ENCODE results near the gene RBMY1B. TPM values are rescaled to one million over a fixed set of nuclear protein-coding genes. Genes with fewer than 3 reads are reported as not detected.
"Not testable (repeated sequence)": the region's sequence is repeated elsewhere in the genome, so short reads cannot be mapped to it uniquely, and the experiment has no call there.

Gene RBMY1B
- total RNA-seq, result not detected

DNA sequence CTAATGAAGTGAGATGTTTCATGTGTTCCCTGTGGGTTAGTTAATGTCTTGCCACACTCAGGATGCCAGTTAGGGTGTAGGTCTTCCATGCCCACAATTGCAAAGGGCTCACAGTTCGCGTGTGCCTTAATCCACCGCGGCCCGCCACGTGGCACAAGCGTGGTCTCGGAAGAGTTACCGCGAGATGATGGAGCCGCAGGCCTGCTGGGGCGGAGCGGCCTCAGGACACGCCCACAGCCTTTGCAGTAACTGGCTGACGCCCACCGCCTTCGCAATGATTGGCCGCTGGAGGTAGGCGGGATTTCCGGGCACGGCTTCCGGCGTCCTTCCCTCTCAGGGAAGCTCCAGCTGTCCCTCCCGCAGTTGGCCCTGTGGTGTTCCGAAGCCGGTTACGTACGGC lies at the start of gene RBMY1B:
TSS of gene RBMY1B (plus strand) at position 301 of the 400 bp plus-strand sequence. CDS start 2,013 bp downstream, outside the sequence.
- H3K27me3 Mint-ChIP-seq, H3K4me1 Mint-ChIP-seq, H3K4me3 Mint-ChIP-seq, DNase-seq, H3K36me3 Mint-ChIP-seq, H3K9me3 Mint-ChIP-seq, H3K27ac Mint-ChIP-seq: not testable (repeated sequence)

DNA sequence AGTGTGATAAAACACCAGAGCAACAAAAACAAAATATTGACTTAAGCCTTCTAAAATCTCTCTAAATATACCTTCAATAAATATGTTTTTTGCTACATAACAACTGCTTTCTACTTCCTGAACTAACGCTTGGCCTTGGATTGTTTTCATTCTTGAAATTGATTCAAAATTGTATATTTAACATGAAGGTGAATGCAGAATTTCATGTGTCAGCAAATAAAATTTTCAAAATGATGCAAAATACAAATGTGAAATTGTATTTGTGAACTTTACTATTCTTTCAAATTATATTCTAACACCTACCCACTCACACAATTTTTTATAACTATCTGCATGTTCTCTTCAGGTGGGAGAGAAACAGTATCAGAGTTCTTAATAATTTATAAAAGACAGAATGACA lies 48.2 kb upstream of the RBMY1B start:
- not testable (repeated sequence) for H3K27me3 Mint-ChIP-seq, H3K27ac Mint-ChIP-seq, H3K36me3 Mint-ChIP-seq, H3K4me1 Mint-ChIP-seq, DNase-seq, H3K9me3 Mint-ChIP-seq, H3K4me3 Mint-ChIP-seq

DNA sequence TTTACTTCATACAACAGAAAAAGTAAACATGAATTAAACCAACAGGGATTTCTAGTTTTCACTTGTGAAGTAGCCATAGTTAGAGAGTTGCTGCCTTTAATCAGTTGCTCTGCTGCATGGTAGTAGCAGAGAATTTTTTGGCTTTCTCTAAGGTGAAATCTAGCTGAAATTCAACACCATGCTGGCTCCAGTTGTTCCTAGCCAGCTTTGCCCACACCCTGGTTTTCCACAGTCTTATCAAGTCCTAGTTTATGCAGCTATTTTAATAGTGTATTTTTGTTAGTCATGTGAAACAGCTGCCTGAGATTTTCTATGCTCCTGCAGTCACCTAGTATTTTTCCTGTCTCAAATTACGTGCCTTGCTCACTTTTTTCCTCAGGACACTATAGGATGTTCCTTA lies 28.2 kb upstream of the RBMY1B start:
- Mint-ChIP-seq H3K4me3 (no peak overlapping the region), H3K9me3 (no peaks in the 10 kb centered on the region), H3K27me3 (no peaks in the 10 kb centered on the region), H3K36me3 (no peaks in the 10 kb centered on the region), H3K27ac (no peak overlapping the region), H3K4me1 (no peaks in the 10 kb centered on the region)
- no peak for DNase-seq

DNA sequence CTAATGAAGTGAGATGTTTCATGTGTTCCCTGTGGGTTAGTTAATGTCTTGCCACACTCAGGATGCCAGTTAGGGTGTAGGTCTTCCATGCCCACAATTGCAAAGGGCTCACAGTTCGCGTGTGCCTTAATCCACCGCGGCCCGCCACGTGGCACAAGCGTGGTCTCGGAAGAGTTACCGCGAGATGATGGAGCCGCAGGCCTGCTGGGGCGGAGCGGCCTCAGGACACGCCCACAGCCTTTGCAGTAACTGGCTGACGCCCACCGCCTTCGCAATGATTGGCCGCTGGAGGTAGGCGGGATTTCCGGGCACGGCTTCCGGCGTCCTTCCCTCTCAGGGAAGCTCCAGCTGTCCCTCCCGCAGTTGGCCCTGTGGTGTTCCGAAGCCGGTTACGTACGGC lies 23.4 kb downstream of the RBMY1B start, which contains the start of gene RBMY1A1:
TSS of gene RBMY1A1 (plus strand) at position 301 of the 400 bp plus-strand sequence. CDS start 2,013 bp downstream, outside the sequence.
- H3K9me3 Mint-ChIP-seq, result not testable (repeated sequence)

DNA sequence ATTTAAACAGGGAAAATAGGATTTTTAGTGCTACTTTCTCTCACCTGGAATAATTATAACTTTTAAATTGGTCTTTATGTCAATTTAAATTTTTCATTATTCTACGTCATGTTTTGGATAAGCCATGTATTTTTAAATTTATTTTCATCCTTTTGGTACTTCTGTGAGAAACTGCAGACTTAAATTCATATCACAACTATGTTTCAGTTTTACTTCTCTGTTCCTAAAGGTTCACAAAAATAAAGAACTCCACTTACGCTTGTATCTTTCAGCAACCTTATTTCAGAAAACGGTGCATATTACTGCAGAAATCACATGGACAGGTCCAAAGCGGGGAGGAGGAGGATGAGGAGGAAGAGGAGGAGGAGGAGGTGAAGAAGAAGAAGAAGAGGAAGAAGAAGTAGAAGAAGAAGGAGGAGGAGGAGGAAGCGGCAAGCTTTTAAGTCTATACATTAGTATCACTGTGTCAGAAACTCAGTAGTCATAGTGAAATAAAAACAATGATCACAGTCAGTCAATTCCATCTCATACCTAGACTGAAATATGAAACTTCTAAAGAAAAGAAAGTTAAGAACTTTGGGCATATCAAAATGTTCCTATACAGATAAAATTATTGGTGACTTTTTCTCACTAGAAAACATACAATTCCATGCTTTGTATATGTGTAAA lies 48.3 kb downstream of the RBMY1B start:
- not testable (repeated sequence) for H3K9me3 Mint-ChIP-seq, H3K4me1 Mint-ChIP-seq, H3K27me3 Mint-ChIP-seq, DNase-seq, H3K36me3 Mint-ChIP-seq, H3K27ac Mint-ChIP-seq, H3K4me3 Mint-ChIP-seq

More for the DNA sequence above, 23.4 kb downstream of the RBMY1B start, which contains the start of gene RBMY1A1:
- H3K27ac Mint-ChIP-seq, H3K27me3 Mint-ChIP-seq, H3K4me1 Mint-ChIP-seq, H3K4me3 Mint-ChIP-seq, DNase-seq, H3K36me3 Mint-ChIP-seq: not testable (repeated sequence)

Other genes with a start within 250 kb of the RBMY1B start
- gene RBMY1A1, start 23.5 kb downstream of the RBMY1B start, total RNA-seq, result not detected